GM12873 (cell line): ENCODE measurements around the gene SH3GLB2.

Experiments used
- TF ChIP-seq, protein P1 (sequence below): IDR thresholded peaks from 2 replicates; pipeline ENCODE4 v1.5.1; 2012; ENCODE audit warnings: low read depth, mild to moderate bottlenecking, moderate library complexity, low read length, control low read depth; ENCODE audit not compliant: insufficient read depth; ENCODE audit errors: missing control alignments

Gene SH3GLB2

DNA sequence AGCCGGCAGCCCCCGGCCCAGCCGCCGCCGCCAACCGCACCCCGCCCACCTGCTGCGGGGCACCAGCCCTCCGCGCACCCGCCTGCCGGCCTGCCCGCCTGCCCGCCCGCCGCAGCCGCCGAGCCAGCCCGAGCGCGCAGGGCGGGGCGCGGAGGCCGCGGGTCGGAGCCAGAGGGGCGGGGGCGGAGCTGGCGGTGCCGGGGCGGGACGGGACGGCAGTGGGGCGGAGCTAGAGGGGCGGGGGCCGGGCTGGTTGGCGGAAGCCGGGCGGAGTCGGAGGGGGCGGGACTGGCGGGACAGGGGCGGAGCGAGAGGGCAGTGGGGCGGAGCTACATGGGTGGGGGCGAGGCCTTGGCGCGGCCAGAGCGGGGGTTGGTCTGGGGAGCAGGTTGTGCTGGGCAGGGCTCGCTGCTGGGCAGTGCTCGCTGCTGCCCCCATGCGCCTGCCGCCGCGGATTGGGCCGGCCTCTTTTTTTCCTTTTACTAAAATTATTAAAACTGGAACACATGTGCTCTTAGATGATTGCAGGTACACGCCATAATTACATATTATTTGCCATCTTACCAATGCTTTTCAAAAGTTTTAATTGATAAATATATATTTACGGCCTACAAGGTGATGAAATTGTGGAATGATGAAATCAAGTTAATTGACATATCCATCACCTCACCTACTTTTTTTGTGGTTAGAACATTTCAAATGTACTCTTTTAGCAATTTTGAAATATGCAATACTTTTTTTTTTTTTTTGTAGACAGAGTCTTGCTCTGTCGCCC lies at the start of gene SH3GLB2:
Gene SH3GLB2, minus strand, starts transcription at position 140 of the 775 bp plus-strand sequence. CDS start 177 bp downstream, outside the sequence.
- TF ChIP-seq, protein P1, sequence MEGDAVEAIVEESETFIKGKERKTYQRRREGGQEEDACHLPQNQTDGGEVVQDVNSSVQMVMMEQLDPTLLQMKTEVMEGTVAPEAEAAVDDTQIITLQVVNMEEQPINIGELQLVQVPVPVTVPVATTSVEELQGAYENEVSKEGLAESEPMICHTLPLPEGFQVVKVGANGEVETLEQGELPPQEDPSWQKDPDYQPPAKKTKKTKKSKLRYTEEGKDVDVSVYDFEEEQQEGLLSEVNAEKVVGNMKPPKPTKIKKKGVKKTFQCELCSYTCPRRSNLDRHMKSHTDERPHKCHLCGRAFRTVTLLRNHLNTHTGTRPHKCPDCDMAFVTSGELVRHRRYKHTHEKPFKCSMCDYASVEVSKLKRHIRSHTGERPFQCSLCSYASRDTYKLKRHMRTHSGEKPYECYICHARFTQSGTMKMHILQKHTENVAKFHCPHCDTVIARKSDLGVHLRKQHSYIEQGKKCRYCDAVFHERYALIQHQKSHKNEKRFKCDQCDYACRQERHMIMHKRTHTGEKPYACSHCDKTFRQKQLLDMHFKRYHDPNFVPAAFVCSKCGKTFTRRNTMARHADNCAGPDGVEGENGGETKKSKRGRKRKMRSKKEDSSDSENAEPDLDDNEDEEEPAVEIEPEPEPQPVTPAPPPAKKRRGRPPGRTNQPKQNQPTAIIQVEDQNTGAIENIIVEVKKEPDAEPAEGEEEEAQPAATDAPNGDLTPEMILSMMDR, result peak; percentile 66

DNA sequence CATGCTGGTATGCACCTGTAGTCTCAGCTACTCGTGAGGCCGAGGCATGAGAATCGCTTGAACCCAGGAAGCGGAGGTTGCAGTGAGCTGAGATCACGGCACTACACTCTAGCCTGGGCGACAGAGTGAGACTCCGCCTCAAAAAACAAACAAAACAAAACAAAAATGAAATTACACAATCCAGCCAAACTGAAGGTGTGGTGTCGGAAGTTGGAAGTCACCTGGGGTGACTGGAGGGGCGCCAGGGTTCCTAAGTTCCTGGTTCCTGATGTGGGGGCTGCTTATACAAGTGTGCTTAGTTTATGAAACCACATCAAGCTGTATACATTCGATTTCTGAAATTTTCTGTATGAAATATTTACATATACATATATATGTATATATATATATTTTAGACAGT lies 49.1 kb upstream of the SH3GLB2 start:
- TF ChIP-seq, protein P1, result no peak

DNA sequence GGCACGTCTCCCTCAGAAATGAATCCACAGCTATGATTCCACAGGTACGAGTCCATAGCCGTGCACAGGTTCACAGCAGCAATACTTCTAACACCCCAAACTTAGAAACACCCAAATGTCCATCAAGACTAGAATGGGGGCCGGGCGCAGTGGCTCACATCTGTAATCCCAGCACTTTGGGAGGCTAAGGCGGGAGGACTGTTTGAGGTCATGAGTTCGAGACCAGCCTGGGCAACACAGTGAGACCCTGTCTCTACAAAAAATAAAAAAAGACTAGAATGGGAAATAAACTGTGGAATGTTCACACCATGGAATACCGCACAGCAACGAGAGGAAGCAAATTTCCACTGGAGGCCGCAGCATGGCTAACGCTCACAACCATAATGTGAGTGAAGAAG lies 48.5 kb upstream of the SH3GLB2 start:
- TF ChIP-seq, protein P1, result no peak

DNA sequence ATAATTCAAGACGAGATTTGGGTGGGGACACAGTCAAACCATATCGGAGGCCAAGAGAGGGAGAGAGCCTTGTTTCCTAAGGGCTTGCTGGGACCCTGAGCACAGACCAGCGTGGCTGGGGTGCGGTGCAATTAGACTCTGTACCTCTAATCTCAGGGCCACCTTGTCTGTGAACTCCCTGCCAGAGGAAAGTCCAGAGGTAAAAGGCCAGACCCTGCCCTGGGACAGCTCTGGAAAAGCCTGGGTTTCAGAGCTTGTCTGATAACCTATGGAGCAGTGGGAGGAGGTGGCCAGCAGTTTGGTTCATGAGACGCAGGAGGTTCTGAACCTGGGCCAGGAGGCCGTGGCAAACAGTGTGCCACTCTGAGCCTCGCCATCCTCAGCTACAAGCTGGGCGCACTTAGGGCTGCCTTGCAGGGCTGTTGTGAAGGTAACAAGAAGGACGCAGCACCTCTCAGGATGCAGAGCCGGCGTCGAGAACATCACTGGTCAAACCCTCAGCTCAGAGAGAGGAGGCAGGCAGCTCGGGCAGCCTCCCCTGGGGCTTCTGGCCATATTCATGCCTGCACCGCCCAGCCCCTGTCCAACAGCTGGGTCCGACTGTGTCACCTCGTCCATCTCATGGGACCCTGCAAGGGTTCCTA lies 48.0 kb upstream of the SH3GLB2 start:
- TF ChIP-seq, protein P1, result no peak

DNA sequence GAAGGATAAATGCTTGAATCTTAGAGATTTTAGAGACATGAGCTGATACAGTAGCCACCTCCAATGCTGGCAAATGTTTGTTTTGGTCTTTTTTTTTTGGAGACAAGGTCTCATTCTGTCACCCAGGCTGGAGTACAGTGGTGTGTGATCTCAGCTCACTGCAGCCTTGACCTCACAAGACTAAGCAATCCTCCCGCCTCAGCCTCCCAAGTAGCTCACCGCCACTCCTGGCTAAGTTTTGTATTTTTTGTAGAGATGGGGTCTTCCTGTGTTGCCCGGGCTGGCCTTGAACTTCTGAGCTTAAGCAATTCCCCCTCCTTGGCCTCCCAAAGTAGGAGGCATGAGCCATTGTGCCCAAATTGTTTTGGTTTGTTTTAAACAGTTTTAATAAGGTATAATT lies 46.0 kb upstream of the SH3GLB2 start:
- TF ChIP-seq, protein P1, result no peak

DNA sequence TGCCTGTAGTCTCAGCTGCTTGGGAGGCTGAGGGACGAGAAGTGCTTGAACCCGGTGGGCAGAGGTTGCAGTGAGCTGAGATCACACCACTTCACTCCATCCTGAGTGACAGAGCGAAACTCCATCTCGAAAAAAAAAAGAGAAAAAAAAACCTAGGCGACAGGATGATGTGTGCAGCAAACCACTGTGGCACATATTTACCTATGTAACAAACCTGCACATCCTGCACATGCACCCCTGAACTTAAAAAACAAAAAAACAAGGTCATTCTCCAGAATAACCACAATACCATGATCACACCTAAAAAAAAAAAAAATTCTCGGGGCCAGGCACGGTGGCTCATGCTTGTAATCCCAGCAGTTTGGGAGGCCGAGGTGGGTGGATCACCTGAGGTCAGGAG lies 45.3 kb upstream of the SH3GLB2 start:
- TF ChIP-seq, protein P1, result no peak

DNA sequence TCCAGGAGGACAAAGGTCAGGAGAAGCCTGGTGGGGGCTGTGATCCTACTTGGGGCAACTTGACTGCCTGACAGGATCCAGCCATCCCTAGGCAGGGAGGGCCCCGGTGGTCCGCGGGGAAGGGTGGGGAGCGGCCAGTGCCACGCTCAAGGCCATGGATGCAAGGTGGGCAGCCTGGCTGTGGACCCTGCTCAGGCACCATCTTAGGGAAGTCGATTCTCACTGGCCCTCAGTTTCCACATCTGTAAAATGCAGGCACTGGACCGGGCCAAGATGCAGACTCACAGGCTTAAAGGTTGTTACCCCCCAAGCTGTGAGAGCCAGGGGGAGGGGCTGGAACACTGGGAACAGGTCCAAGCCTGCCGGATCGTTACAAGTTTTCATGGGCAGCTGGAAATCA lies 44.0 kb upstream of the SH3GLB2 start:
- TF ChIP-seq, protein P1, result no peak
